ENCODE data around the gene P2RY10. TPM values are rescaled to one million over a fixed set of nuclear protein-coding genes. Genes with fewer than 3 reads are reported as not detected.

P2RY10 gene
- total and polyA plus RNA-seq, 2 donors (not counting 3 experiments of a cell fraction or from before 2014, with no cell fraction given) = not detected

- ChIA-PET CTCF (no interaction called here), POLR2A (no interaction called here)
- no peak for DNase-seq (ENCODE audit: low read depth, low spot score)
- no peaks in the 10 kb centered on the region for H3K36me3 ChIP-seq (ENCODE audit: control insufficient read depth in 2 of 2, extremely low read depth in 1 of 2, insufficient read depth in 2 of 2, low read length in 2 of 2)
- no TSS peak for BruUV-seq (replicated peaks)
- no peak overlapping the region for H3K4me2 ChIP-seq (ENCODE audit: insufficient read depth, low read length)
- no peaks in the 10 kb centered on the region for H3K9me3 ChIP-seq (replicated peaks; ENCODE audit: control insufficient read depth, insufficient read depth, low read length)
- no peak overlapping the region for H3K27ac ChIP-seq (ENCODE audit: insufficient read depth, low read depth, low read length)
- H3K9me1 ChIP-seq (replicated peaks; ENCODE audit: control insufficient read depth, extremely low read depth, insufficient read depth, low read length) = no peaks in the 10 kb centered on the region
- TF ChIP-seq FOS (IDR thresholded peaks at IDR 0.05; ENCODE audit: borderline replicate concordance, insufficient read depth, low read length) = no peak
- H3K79me2 ChIP-seq (ENCODE audit: control insufficient read depth, insufficient read depth, low read length) = no peaks in the 10 kb centered on the region
- no peak overlapping the region for H3K4me3 ChIP-seq (replicated peaks in 1 of 3; ENCODE audit: insufficient read depth in 1 of 3, low read depth in 1 of 3, low read length in 3 of 3)
- no peaks in the 10 kb centered on the region for H3K4me1 ChIP-seq (ENCODE audit: control insufficient read depth, extremely low read depth, insufficient read depth, low read length)
- no peaks in the 10 kb centered on the region for H3K27me3 ChIP-seq (ENCODE audit: control insufficient read depth in 2 of 2, insufficient read depth in 2 of 2, low read length in 2 of 2)
- no peak overlapping the region for H2AFZ ChIP-seq (ENCODE audit: low read depth, low read length)
- dilution Hi-C loops (cut with MboI; ENCODE audit: extremely low pct_ligation_motif_present, low sequenced_read_pairs) (no loop called here), intact Hi-C loops (cut with micrococcal nuclease) (no loop called here)
- H4K20me1 ChIP-seq (replicated peaks; ENCODE audit: control insufficient read depth, extremely low read depth, insufficient read depth, low read length) = no peaks in the 10 kb centered on the region
- H3K9ac ChIP-seq (replicated peaks; ENCODE audit: extremely low read depth, insufficient read depth, low read length) = no peak overlapping the region
- FAIRE-seq = no peak
Measured at GRCh38 chrX:78950009-78950835, 5.0 kb downstream of the P2RY10 start.

GRCh38 chrX:78957049-78957767 lies 12.0 kb downstream of the P2RY10 start:
- Histone ChIP-seq H3K27ac (ENCODE audit: insufficient read depth, low read depth, low read length) (no peak overlapping the region), H3K9me3 (replicated peaks; ENCODE audit: control insufficient read depth, insufficient read depth, low read length) (no peaks in the 10 kb centered on the region), H4K20me1 (replicated peaks; ENCODE audit: control insufficient read depth, extremely low read depth, insufficient read depth, low read length) (no peaks in the 10 kb centered on the region), H3K36me3 (ENCODE audit: control insufficient read depth in 2 of 2, extremely low read depth in 1 of 2, insufficient read depth in 2 of 2, low read length in 2 of 2) (no peaks in the 10 kb centered on the region), H3K9me1 (replicated peaks; ENCODE audit: control insufficient read depth, extremely low read depth, insufficient read depth, low read length) (no peaks in the 10 kb centered on the region), H3K79me2 (ENCODE audit: control insufficient read depth, insufficient read depth, low read length) (no peaks in the 10 kb centered on the region), H2AFZ (ENCODE audit: low read depth, low read length) (no peak overlapping the region), H3K4me2 (ENCODE audit: insufficient read depth, low read length) (no peak overlapping the region), H3K4me1 (ENCODE audit: control insufficient read depth, extremely low read depth, insufficient read depth, low read length) (no peaks in the 10 kb centered on the region), H3K4me3 (replicated peaks in 1 of 3; ENCODE audit: insufficient read depth in 1 of 3, low read depth in 1 of 3, low read length in 3 of 3) (no peak overlapping the region), H3K27me3 (ENCODE audit: control insufficient read depth in 2 of 2, insufficient read depth in 2 of 2, low read length in 2 of 2) (no peaks in the 10 kb centered on the region), H3K9ac (replicated peaks; ENCODE audit: extremely low read depth, insufficient read depth, low read length) (no peak overlapping the region)
- no peak for FAIRE-seq
- DNase-seq (ENCODE audit: low read depth, low spot score) = no peak
- no TSS peak for BruUV-seq (replicated peaks)
- intact Hi-C loops (cut with micrococcal nuclease) = no loop called here
- CTCF ChIA-PET = no interaction called here
- POLR2A ChIA-PET = no interaction called here
- dilution Hi-C loops (cut with MboI; ENCODE audit: extremely low pct_ligation_motif_present, low sequenced_read_pairs) = no loop called here
- no peak for TF ChIP-seq EZH2 (IDR thresholded peaks at IDR 0.05; ENCODE audit: borderline replicate concordance, low read depth, low read length, severe bottlenecking)
- no peak for TF ChIP-seq CTCF (IDR thresholded peaks at IDR 0.05; ENCODE audit: extremely low read depth in 1 of 2, insufficient read depth in 1 of 2, low read depth in 1 of 2, low read length in 2 of 2)
- TF ChIP-seq FOS (IDR thresholded peaks at IDR 0.05; ENCODE audit: borderline replicate concordance, insufficient read depth, low read length) = no peak
- TF ChIP-seq POLR2AphosphoS5 (IDR thresholded peaks at IDR 0.05; ENCODE audit: insufficient read depth, low read depth, low read length) = no peak
- TF ChIP-seq GATA2 (IDR thresholded peaks at IDR 0.05; ENCODE audit: insufficient read depth, insufficient read length, low read depth, low read length) = no peak
- no peak for TF ChIP-seq POLR2A (IDR thresholded peaks at IDR 0.05; ENCODE audit: low read depth, low read length)
- no peak for TF ChIP-seq JUN (IDR thresholded peaks at IDR 0.05; ENCODE audit: borderline replicate concordance, insufficient read depth, insufficient read length, low read depth)
- TF ChIP-seq MAX (IDR thresholded peaks at IDR 0.05; ENCODE audit: insufficient read depth, insufficient read length) = no peak
- TF ChIP-seq MYC (IDR thresholded peaks at IDR 0.05; ENCODE audit: low read depth, low read length) = no peak

All from endothelial cell of umbilical vein (primary cell).